Astrocyte (in vitro differentiated cells and primary cell): ENCODE data around the gene ANTXR1.

ENCODE experiments used
- EZH2 ChIP-seq: IDR thresholded peaks from 2 replicates; pipeline ENCODE4 v1.6.1; 2012; ENCODE audit warnings: mild to moderate bottlenecking, low read length, inconsistent platforms; ENCODE audit not compliant: insufficient read depth
- TF ChIP-seq, protein P1 (sequence below): IDR thresholded peaks from 2 replicates; pipeline ENCODE4 v1.5.1; 2011; ENCODE audit warnings: low read depth, mild to moderate bottlenecking, inconsistent platforms, low read length, moderate library complexity; ENCODE audit not compliant: insufficient read depth

DNA sequence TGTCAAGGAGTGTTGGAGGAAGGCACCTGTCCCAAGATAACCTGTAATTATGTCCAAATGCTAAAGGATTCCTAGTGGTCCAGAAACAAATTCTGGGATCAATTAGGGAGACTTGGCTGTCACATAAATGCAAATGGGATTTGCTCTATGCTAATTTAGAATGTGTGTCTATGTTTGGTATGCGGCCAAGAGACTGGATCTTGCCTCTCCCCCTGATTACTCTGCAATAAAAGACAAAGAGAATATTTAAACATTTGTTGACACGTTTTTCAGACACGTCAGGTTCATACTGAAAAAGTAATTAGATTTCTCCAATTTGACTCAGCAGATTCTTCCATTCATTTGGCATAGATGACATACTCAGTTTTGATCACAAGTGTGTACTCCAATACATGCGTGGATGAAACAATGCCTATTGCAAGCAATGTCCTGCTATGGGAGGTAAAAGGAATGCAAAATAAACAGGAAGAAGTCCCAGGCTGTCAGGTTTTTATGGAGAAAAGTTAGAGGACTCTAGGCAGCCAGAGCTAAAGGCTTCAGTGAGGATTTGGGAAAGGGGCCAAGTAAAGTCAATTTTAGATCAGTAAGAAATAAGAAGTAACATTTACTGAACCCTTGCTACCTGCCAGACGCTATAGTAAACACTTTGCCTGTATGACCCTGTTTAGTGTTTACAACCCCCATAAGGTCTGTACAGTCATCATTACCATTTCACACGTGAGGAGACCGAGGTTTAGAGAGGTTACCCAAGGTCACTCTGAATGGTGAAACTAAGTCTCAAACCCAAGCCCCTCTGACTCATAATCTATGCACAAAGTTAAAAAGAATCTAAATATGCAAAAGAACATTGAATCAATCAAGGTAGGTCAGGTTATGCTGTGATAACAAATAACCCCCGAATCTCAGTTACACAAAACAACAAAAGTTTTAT lies 7.8 kb downstream of the ANTXR1 start:
- TF ChIP-seq, protein P1, sequence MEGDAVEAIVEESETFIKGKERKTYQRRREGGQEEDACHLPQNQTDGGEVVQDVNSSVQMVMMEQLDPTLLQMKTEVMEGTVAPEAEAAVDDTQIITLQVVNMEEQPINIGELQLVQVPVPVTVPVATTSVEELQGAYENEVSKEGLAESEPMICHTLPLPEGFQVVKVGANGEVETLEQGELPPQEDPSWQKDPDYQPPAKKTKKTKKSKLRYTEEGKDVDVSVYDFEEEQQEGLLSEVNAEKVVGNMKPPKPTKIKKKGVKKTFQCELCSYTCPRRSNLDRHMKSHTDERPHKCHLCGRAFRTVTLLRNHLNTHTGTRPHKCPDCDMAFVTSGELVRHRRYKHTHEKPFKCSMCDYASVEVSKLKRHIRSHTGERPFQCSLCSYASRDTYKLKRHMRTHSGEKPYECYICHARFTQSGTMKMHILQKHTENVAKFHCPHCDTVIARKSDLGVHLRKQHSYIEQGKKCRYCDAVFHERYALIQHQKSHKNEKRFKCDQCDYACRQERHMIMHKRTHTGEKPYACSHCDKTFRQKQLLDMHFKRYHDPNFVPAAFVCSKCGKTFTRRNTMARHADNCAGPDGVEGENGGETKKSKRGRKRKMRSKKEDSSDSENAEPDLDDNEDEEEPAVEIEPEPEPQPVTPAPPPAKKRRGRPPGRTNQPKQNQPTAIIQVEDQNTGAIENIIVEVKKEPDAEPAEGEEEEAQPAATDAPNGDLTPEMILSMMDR, result no peak
- TF ChIP-seq EZH2, result no peak
